ENCODE measurements around the gene TMC1. TPM values are rescaled to one million over a fixed set of nuclear protein-coding genes. Genes with fewer than 3 reads are reported as not detected.

TMC1 gene
- total and polyA plus RNA-seq, 2 of the 8 experiments (the other 6 are each of a cell fraction or from before 2014, with no cell fraction given): 0.95 to 0.98 TPM

GRCh38 chr9:72685911-72686310 is 164.5 kb downstream of the TMC1 start:
- H3K4me1 ChIP-seq (replicated peaks in 1 of 4; ENCODE audit: control insufficient read depth in 3 of 4, insufficient read depth in 4 of 4, low read length in 3 of 4): peaks cover 2 to 3% (median 3%) of the 10 kb centered on the region in 4 experiments; a peak in 3 of 7 replicates
- H2BK120ac ChIP-seq (replicated peaks; ENCODE audit: low read depth, low read length): no peak overlapping the region
- no peak overlapping the region for H3K4me2 ChIP-seq (ENCODE audit: insufficient read depth in 1 of 2, low read depth in 2 of 2, low read length in 2 of 2)
- no peak overlapping the region for H2BK5ac ChIP-seq (ENCODE audit: low read depth, low read length)
- H4K91ac ChIP-seq (replicated peaks; ENCODE audit: insufficient read length, low read length): no peak overlapping the region
- H3K23me2 ChIP-seq (ENCODE audit: low read depth, low read length): no peaks in the 10 kb centered on the region
- no peaks in the 10 kb centered on the region for H3K27me3 ChIP-seq (replicated peaks in 1 of 4; ENCODE audit: control insufficient read depth in 3 of 4, extremely low read depth in 1 of 4, insufficient read depth in 3 of 4, low read length in 3 of 4)
- H3K79me1 ChIP-seq (ENCODE audit: low read depth, low read length): no peaks in the 10 kb centered on the region
- no peak overlapping the region for H3K27ac ChIP-seq (ENCODE audit: low read depth, low read length)
- TF ChIP-seq BRCA1 (IDR thresholded peaks at IDR 0.05; ENCODE audit: low read depth, low read length): no peak
- TF ChIP-seq CTCF (IDR thresholded peaks at IDR 0.05; ENCODE audit: control extremely low read depth in 1 of 3, insufficient read depth in 1 of 3, low read depth in 1 of 3, low read length in 3 of 3): no peak
- TF ChIP-seq FOSL1 (IDR thresholded peaks at IDR 0.05; ENCODE audit: insufficient read depth, low read depth, low read length): no peak
- no peak for TF ChIP-seq TAF7 (optimal IDR thresholded peaks at IDR 0.05; ENCODE audit: borderline replicate concordance, low read depth, low read length)
- no peak for TF ChIP-seq RBBP5 (IDR thresholded peaks at IDR 0.05; ENCODE audit: borderline replicate concordance, low read depth, low read length)
- TF ChIP-seq ASH2L (IDR thresholded peaks at IDR 0.05; ENCODE audit: low read length): no peak
- no peak for TF ChIP-seq POLR2A (IDR thresholded peaks at IDR 0.05; ENCODE audit: control extremely low read depth in 1 of 2, low read depth in 2 of 2, low read length in 2 of 2)
- no peak for TF ChIP-seq CBX8 (IDR thresholded peaks at IDR 0.05; ENCODE audit: borderline replicate concordance, low read depth, low read length)
- H2BK12ac ChIP-seq (ENCODE audit: low read depth, low read length): no peak overlapping the region
- H3K9ac ChIP-seq (replicated peaks in 1 of 4; ENCODE audit: extremely low read depth in 1 of 4, low read depth in 3 of 4, low read length in 3 of 4): no peak overlapping the region
- H2AFZ ChIP-seq (ENCODE audit: low read length): no peak overlapping the region
- no peak overlapping the region for H2AK5ac ChIP-seq (ENCODE audit: low read depth, low read length)
- H3K56ac ChIP-seq (replicated peaks; ENCODE audit: insufficient read length, low read depth, low read length): no peak overlapping the region
- no peak overlapping the region for H4K8ac ChIP-seq (ENCODE audit: extremely low read depth, insufficient read depth, low read length)
- H2BK20ac ChIP-seq (ENCODE audit: low read length): no peak overlapping the region
- H3K18ac ChIP-seq (ENCODE audit: extremely low read depth, low read length): no peak overlapping the region
- no peak overlapping the region for H3K14ac ChIP-seq (ENCODE audit: insufficient read length)
- no peaks in the 10 kb centered on the region for H4K20me1 ChIP-seq (replicated peaks in 1 of 2; ENCODE audit: control insufficient read depth in 1 of 2, insufficient read depth in 2 of 2, low read length in 2 of 2)
- H3K23ac ChIP-seq (ENCODE audit: insufficient read length): no peak overlapping the region
- DNase-seq (ENCODE audit: low read depth in 1 of 2, low spot score in 2 of 2) (no peak), FAIRE-seq (no peak)
- no peak overlapping the region for H4K5ac ChIP-seq (ENCODE audit: insufficient read length, low read depth, low read length)
- CTCF ChIA-PET (ENCODE audit: partially characterized antibody): interaction anchor here (0.6 to 2.3 kb wide), 5 partner anchors 32 to 613 kb away, joined by 3 to 5 read pairs (median 3); no protein-coding TSS in a partner anchor
- POLR2A ChIA-PET (ENCODE audit: partially characterized antibody): no interaction called here
- H3K4ac ChIP-seq (replicated peaks; ENCODE audit: insufficient read length, low read depth, low read length): no peak overlapping the region
- no peak overlapping the region for H2BK15ac ChIP-seq (ENCODE audit: low read length)
- no peak overlapping the region for H3K4me3 ChIP-seq (ENCODE audit: extremely low read depth in 1 of 4, insufficient read depth in 2 of 4, low read depth in 3 of 4, low read length in 4 of 4)
- H3K79me2 ChIP-seq (ENCODE audit: control insufficient read depth in 1 of 2, insufficient read depth in 2 of 2, low read length in 2 of 2): no peaks in the 10 kb centered on the region
- no peaks in the 10 kb centered on the region for H3K9me3 ChIP-seq (ENCODE audit: insufficient read depth in 2 of 2, low read depth in 1 of 2, low read length in 1 of 2)
- WGBS, 2 experiments (ENCODE audit: extremely low coverage in 1 of 2, insufficient coverage in 1 of 2, insufficient read length in 1 of 2, insufficient replicate concordance in 2 of 2, low coverage in 1 of 2, low lambda C conversion rate in 2 of 2, missing lambda C conversion rate in 1 of 2): 74% methylated on average over 2 of the region's 2 CpGs; no CpG with 5 or more reads in 1 of the 2 experiments
- no peaks in the 10 kb centered on the region for H3K36me3 ChIP-seq (ENCODE audit: control insufficient read depth in 2 of 4, insufficient read depth in 4 of 4, low read length in 3 of 4)

All from H1 (cell line).